ES-I3 (cell line): ENCODE results near the gene PLA2G4A.
"Not testable (repeated sequence)": the region's sequence is repeated elsewhere in the genome, so short reads cannot be mapped to it uniquely, and the experiment has no call there.

ENCODE experiments used
- H3K36me3 ChIP-seq: 2 replicates; pipeline ENCODE4 v1.6.1; 2013; ENCODE audit warnings: mild to moderate bottlenecking, low read length, control low read depth, moderate library complexity; ENCODE audit not compliant: insufficient read depth
- H3K4me1 ChIP-seq: 2 replicates; pipeline ENCODE4 v1.6.1; 2013; ENCODE audit warnings: mild to moderate bottlenecking, control low read depth, low read length; ENCODE audit not compliant: insufficient read depth
- H3K9ac ChIP-seq: 2 replicates; pipeline ENCODE4 v1.6.1; 2013; ENCODE audit warnings: low read depth, mild to moderate bottlenecking, low read length, moderate library complexity
- H3K9me3 ChIP-seq: 2 replicates; pipeline ENCODE4 v1.6.1; 2013; ENCODE audit warnings: mild to moderate bottlenecking, low read length, moderate library complexity; ENCODE audit not compliant: control insufficient read depth, insufficient read depth

Gene PLA2G4A

GRCh38 chr1:186899977-186900376 is 71.2 kb downstream of the PLA2G4A start:
- Histone ChIP-seq H3K9me3 (no peaks in the 10 kb centered on the region), H3K4me1 (no peaks in the 10 kb centered on the region; the same call in 1 of the 2 replicates), H3K9ac (no peak overlapping the region), H3K36me3 (no peaks in the 10 kb centered on the region)

- H3K9ac ChIP-seq = no peak overlapping the region
- H3K36me3 ChIP-seq = no peaks in the 10 kb centered on the region
- no peaks in the 10 kb centered on the region; the same call in 1 of the 2 replicates for H3K4me1 ChIP-seq
- no peaks in the 10 kb centered on the region for H3K9me3 ChIP-seq
Measured at GRCh38 chr1:186900539-186901237, 71.9 kb downstream of the PLA2G4A start.

- no peak overlapping the region for H3K9ac ChIP-seq
Measured at GRCh38 chr1:186901631-186902030, 72.9 kb downstream of the PLA2G4A start.

GRCh38 chr1:186903374-186904136 is 74.8 kb downstream of the PLA2G4A start:
- Histone ChIP-seq H3K9me3 (no peaks in the 10 kb centered on the region), H3K4me1 (no peaks in the 10 kb centered on the region), H3K36me3 (no peaks in the 10 kb centered on the region), H3K9ac (no peak overlapping the region)

More at GRCh38 chr1:186901631-186902030, 72.9 kb downstream of the PLA2G4A start:
- no peaks in the 10 kb centered on the region for H3K4me1 ChIP-seq
- no peaks in the 10 kb centered on the region for H3K36me3 ChIP-seq
- no peaks in the 10 kb centered on the region for H3K9me3 ChIP-seq

GRCh38 chr1:186904361-186904760 is 75.6 kb downstream of the PLA2G4A start:
- Histone ChIP-seq H3K9me3 (no peaks in the 10 kb centered on the region), H3K9ac (no peak overlapping the region), H3K4me1 (no peaks in the 10 kb centered on the region), H3K36me3 (no peaks in the 10 kb centered on the region)

GRCh38 chr1:186905561-186905960 is 76.8 kb downstream of the PLA2G4A start:
- Histone ChIP-seq H3K36me3 (no peaks in the 10 kb centered on the region), H3K4me1 (no peaks in the 10 kb centered on the region), H3K9me3 (no peaks in the 10 kb centered on the region), H3K9ac (no peak overlapping the region)

- Histone ChIP-seq H3K36me3 (no peaks in the 10 kb centered on the region), H3K9me3 (no peaks in the 10 kb centered on the region), H3K9ac (no peak overlapping the region), H3K4me1 (no peaks in the 10 kb centered on the region)
Measured at GRCh38 chr1:186915555-186915954, 86.8 kb downstream of the PLA2G4A start.

- H3K9me3 ChIP-seq, H3K4me1 ChIP-seq, H3K36me3 ChIP-seq, H3K9ac ChIP-seq: not testable (repeated sequence)
Measured at GRCh38 chr1:186917106-186917786, 88.5 kb downstream of the PLA2G4A start.

- not testable (repeated sequence) for H3K9me3 ChIP-seq, H3K36me3 ChIP-seq, H3K4me1 ChIP-seq, H3K9ac ChIP-seq
Measured at GRCh38 chr1:186921386-186921785, 92.6 kb downstream of the PLA2G4A start.

GRCh38 chr1:186922814-186923213 is 94.1 kb downstream of the PLA2G4A start:
- H3K9ac ChIP-seq, H3K9me3 ChIP-seq, H3K36me3 ChIP-seq, H3K4me1 ChIP-seq: not testable (repeated sequence)

GRCh38 chr1:186923486-186923885 is 94.7 kb downstream of the PLA2G4A start:
- no peaks in the 10 kb centered on the region for H3K9me3 ChIP-seq
- no peak overlapping the region for H3K9ac ChIP-seq
- H3K4me1 ChIP-seq = no peaks in the 10 kb centered on the region
- no peaks in the 10 kb centered on the region for H3K36me3 ChIP-seq

GRCh38 chr1:186925881-186926669 is 97.3 kb downstream of the PLA2G4A start:
- H3K9me3 ChIP-seq = no peaks in the 10 kb centered on the region
- no peak overlapping the region for H3K9ac ChIP-seq
- no peaks in the 10 kb centered on the region for H3K36me3 ChIP-seq
- H3K4me1 ChIP-seq = no peaks in the 10 kb centered on the region

- Histone ChIP-seq H3K9ac (no peak overlapping the region), H3K9me3 (no peaks in the 10 kb centered on the region), H3K4me1 (no peaks in the 10 kb centered on the region), H3K36me3 (no peaks in the 10 kb centered on the region)
Measured at GRCh38 chr1:186927884-186928283, 99.1 kb downstream of the PLA2G4A start.

- H3K36me3 ChIP-seq = no peaks in the 10 kb centered on the region
- no peaks in the 10 kb centered on the region for H3K4me1 ChIP-seq
- no peak overlapping the region for H3K9ac ChIP-seq
- H3K9me3 ChIP-seq = no peaks in the 10 kb centered on the region
Measured at GRCh38 chr1:186930238-186930637, 101.5 kb downstream of the PLA2G4A start.
